ENCODE measurements around the gene NCKAP1. TPM values are rescaled to one million over a fixed set of nuclear protein-coding genes. Genes with fewer than 3 reads are reported as not detected.

Gene NCKAP1
- total RNA-seq, 2 donors from 2014 or later = 128 to 136 TPM

- H3K9ac ChIP-seq (ENCODE audit: extremely low read depth, low read length, poor library complexity, severe bottlenecking) = no peak overlapping the region
- H3K9me3 ChIP-seq (ENCODE audit: control insufficient read depth, low read length) = no peaks in the 10 kb centered on the region
- Mint-ChIP-seq H3K4me1 (peaks cover 21% of the 10 kb centered on the region), H3K27me3 (ENCODE audit: insufficient read depth) (no peaks in the 10 kb centered on the region), H3K9me3 (no peaks in the 10 kb centered on the region), H3K27ac (no peak overlapping the region), H3K36me3 (ENCODE audit: low read depth) (peaks cover 64% of the 10 kb centered on the region), H3K4me3 (no peak overlapping the region)
- no peak for TF ChIP-seq CTCF (conservative IDR thresholded peaks at IDR 0.05)
- H3K27ac ChIP-seq (ENCODE audit: low read depth, low read length) = no peak overlapping the region
- peaks cover 4% of the 10 kb centered on the region for H3K4me1 ChIP-seq (ENCODE audit: control insufficient read depth, insufficient read depth, low read length)
- no peaks in the 10 kb centered on the region for H3K27me3 ChIP-seq (ENCODE audit: control insufficient read depth, insufficient read depth, low read length, poor library complexity, severe bottlenecking)
- H3K4me3 ChIP-seq (ENCODE audit: low read length) = no peak overlapping the region
- H3K36me3 ChIP-seq (ENCODE audit: control insufficient read depth, insufficient read depth, low read length) = peaks cover 56% of the 10 kb centered on the region
- no peak for DNase-seq
- 100% methylated on average over 1 of the region's 1 CpG; no CpG with 5 or more reads in 1 of the 2 experiments for WGBS, 2 experiments (ENCODE audit: insufficient coverage in 1 of 2, insufficient read length in 1 of 2)
Observed at GRCh38 chr2:182910965-182911364, 127.3 kb downstream of the NCKAP1 start.

GRCh38 chr2:182907081-182907830 is 131.0 kb downstream of the NCKAP1 start:
- DNase-seq = peak; percentile 84
- Histone ChIP-seq H3K9ac (ENCODE audit: extremely low read depth, low read length, poor library complexity, severe bottlenecking) (no peak overlapping the region), H3K27me3 (ENCODE audit: control insufficient read depth, insufficient read depth, low read length, poor library complexity, severe bottlenecking) (no peaks in the 10 kb centered on the region), H3K36me3 (ENCODE audit: control insufficient read depth, insufficient read depth, low read length) (peaks cover 29% of the 10 kb centered on the region), H3K27ac (ENCODE audit: low read depth, low read length) (peak overlapping the region; percentile 37), H3K9me3 (ENCODE audit: control insufficient read depth, low read length) (no peaks in the 10 kb centered on the region), H3K4me3 (ENCODE audit: low read length) (no peak overlapping the region), H3K4me1 (ENCODE audit: control insufficient read depth, insufficient read depth, low read length) (peaks cover 4% of the 10 kb centered on the region)
- 20 to 33% methylated on average over 3 to 7 of the region's 7 CpGs for WGBS, 2 experiments (ENCODE audit: insufficient coverage in 1 of 2, insufficient read length in 1 of 2)
- peaks cover 43% of the 10 kb centered on the region for H3K36me3 Mint-ChIP-seq (ENCODE audit: low read depth)
- no peaks in the 10 kb centered on the region for H3K27me3 Mint-ChIP-seq (ENCODE audit: insufficient read depth)
- H3K4me3 Mint-ChIP-seq = peak overlapping the region; percentile 8
- H3K4me1 Mint-ChIP-seq = peaks cover 21% of the 10 kb centered on the region
- no peaks in the 10 kb centered on the region for H3K9me3 Mint-ChIP-seq
- H3K27ac Mint-ChIP-seq = peak overlapping the region; percentile 92
- no peak for TF ChIP-seq CTCF (conservative IDR thresholded peaks at IDR 0.05)

GRCh38 chr2:182906454-182906853 is 131.8 kb downstream of the NCKAP1 start:
- Histone ChIP-seq H3K9ac (ENCODE audit: extremely low read depth, low read length, poor library complexity, severe bottlenecking) (no peak overlapping the region), H3K9me3 (ENCODE audit: control insufficient read depth, low read length) (no peaks in the 10 kb centered on the region), H3K36me3 (ENCODE audit: control insufficient read depth, insufficient read depth, low read length) (peaks cover 21% of the 10 kb centered on the region), H3K27me3 (ENCODE audit: control insufficient read depth, insufficient read depth, low read length, poor library complexity, severe bottlenecking) (no peaks in the 10 kb centered on the region), H3K27ac (ENCODE audit: low read depth, low read length) (no peak overlapping the region), H3K4me1 (ENCODE audit: control insufficient read depth, insufficient read depth, low read length) (peaks cover 4% of the 10 kb centered on the region), H3K4me3 (ENCODE audit: low read length) (no peak overlapping the region)
- H3K4me3 Mint-ChIP-seq = no peak overlapping the region
- H3K4me1 Mint-ChIP-seq = peaks cover 21% of the 10 kb centered on the region
- H3K9me3 Mint-ChIP-seq = no peaks in the 10 kb centered on the region
- no peak for TF ChIP-seq CTCF (conservative IDR thresholded peaks at IDR 0.05)
- no peak for DNase-seq
- peaks cover 42% of the 10 kb centered on the region for H3K36me3 Mint-ChIP-seq (ENCODE audit: low read depth)
- peak overlapping the region; percentile 10 for H3K27ac Mint-ChIP-seq
- no peaks in the 10 kb centered on the region for H3K27me3 Mint-ChIP-seq (ENCODE audit: insufficient read depth)
